ENCODE measurements around the gene MMP19.

DNA sequence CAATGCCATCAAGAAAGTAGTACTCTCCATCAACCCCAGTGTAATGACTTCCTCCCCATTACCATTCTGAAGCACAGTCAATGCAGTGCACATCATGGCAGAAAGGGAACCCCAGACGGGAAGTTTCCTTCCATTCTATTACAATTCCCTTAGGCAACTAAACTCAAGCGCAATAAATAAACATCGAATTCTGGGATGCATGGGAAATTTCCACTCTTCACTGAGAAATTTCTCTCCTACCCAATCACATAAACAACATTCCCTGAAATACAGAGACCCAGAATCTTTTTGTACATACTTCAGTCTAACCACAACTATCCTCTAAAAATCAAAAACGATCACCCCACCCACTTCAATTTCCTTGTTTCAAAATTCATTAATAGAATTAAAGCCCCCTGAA, 45.2 kb downstream of the MMP19 start:
- TF ChIP-seq, protein P1, sequence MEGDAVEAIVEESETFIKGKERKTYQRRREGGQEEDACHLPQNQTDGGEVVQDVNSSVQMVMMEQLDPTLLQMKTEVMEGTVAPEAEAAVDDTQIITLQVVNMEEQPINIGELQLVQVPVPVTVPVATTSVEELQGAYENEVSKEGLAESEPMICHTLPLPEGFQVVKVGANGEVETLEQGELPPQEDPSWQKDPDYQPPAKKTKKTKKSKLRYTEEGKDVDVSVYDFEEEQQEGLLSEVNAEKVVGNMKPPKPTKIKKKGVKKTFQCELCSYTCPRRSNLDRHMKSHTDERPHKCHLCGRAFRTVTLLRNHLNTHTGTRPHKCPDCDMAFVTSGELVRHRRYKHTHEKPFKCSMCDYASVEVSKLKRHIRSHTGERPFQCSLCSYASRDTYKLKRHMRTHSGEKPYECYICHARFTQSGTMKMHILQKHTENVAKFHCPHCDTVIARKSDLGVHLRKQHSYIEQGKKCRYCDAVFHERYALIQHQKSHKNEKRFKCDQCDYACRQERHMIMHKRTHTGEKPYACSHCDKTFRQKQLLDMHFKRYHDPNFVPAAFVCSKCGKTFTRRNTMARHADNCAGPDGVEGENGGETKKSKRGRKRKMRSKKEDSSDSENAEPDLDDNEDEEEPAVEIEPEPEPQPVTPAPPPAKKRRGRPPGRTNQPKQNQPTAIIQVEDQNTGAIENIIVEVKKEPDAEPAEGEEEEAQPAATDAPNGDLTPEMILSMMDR (IDR thresholded peaks at IDR 0.05) = no peak
- TF ChIP-seq POLR2A (IDR thresholded peaks at IDR 0.05) = no peak

Data from esophagus squamous epithelium (tissue), 4 donors.